Femur (tissue), 1 donor: ENCODE measurements around the gene UBL3.

Experiments used
- DNase-seq: peaks from one replicate; pipeline ENCODE4 v3.0.0-alpha.2; 2017

The UBL3 gene

GRCh38 chr13:29856426-29856825, 6.0 kb upstream of the UBL3 start:
- DNase-seq = no peak

- DNase-seq = no peak
These were observed 5.4 kb upstream of the UBL3 start for GRCh38 chr13:29855784-29856183.

DNA sequence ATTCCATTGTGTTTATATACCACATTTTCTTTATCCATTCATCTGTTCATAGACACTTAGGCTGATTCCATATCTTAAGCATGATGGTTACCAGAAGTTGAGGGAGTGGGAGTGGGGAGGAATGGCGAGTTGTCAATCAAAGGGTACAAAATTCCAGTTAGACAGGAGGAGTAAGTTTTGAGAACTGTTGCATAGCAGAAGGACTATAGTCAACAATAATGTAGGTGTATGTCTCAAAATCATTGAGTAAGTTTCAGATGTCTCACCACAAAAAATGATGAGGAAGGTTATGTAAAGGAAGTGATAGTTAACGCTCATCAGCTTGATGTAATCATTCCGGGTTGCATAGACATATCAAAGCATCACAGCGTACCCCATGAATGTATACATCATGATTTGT, 4.6 kb upstream of the UBL3 start:
- DNase-seq = no peak

DNA sequence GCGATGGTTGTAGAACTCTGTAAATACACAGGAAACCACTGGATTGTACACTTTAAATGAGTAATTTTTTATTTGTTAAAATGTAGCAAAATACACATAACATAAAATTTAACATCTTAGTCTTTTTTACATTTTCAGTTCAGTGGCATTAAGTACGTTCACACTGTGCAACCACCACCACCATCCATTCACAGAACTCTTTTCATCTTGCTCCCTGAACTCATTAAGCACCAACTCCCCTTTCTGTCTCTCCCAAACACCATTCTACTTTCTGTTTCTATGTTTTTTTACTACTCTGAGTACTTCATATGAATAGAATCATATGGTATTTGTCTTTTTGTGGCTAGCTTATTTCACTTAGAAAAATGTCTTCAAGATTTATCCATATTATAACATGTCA, 2.7 kb upstream of the UBL3 start:
- no peak for DNase-seq

- no peak for DNase-seq
These were observed 2.1 kb upstream of the UBL3 start for GRCh38 chr13:29852472-29853054.

- DNase-seq = peak; percentile 78
These were observed 645 bp downstream of the UBL3 start for GRCh38 chr13:29849731-29850212.

GRCh38 chr13:29849071-29849631, 1.3 kb downstream of the UBL3 start:
- DNase-seq = peak; percentile 40

DNA sequence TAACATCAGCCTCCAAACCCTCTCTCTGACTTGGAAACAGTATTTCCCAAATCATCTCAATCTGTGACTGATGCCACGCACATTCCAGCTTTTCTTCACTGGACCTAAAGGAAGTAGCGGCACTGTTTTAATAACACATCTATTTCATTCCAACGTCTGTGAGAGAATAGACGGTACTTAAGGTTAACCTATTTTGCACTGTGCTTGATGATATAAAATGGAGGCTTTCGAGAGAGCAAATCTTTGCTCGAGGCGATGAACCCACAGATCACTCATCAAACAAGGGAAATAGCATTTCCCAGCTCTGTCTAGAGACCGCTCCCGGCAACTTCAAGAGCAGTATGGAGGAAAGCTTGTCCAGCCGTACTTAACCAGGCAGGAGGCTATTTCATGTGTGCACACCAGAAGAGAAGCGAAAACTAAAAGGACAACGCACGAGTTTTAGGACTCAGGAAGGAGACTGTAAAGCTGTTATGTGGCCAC, 2.9 kb downstream of the UBL3 start:
- DNase-seq = peak; percentile 36

DNA sequence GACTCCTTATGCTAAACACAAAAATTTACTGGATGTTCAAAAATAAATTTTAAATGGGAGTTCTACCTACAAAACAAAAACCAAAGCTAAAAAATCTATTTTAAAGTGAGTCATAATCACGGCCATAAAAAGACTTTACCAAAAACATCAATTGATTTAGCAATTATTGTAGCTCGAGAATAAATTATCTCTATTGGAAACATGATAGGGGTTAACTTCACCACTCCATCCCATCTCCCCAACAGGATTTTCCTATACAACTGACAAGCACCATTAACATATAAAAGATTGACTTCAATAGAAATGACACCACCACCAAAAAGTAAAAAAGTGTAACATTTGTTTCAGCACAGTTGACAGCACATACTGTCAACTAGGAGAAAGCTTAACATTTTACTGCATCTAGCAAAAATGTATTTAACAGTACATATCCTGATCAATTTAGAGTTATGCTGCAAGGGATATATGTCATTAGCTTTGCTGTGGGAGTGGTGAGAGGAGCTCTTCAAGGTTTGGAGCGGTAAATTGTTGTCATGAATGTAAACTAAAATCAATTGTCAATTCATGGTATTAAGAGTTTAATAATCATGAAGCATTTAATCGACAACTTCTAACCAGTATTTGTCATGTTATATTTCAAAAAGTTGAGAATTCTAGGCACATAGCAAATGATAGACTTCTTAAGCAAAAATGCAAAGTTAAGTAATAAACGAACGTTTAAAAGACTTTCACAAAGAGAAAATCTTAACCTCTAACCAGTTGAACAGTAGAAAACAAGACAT, 3.8 kb downstream of the UBL3 start:
- no peak for DNase-seq

DNA sequence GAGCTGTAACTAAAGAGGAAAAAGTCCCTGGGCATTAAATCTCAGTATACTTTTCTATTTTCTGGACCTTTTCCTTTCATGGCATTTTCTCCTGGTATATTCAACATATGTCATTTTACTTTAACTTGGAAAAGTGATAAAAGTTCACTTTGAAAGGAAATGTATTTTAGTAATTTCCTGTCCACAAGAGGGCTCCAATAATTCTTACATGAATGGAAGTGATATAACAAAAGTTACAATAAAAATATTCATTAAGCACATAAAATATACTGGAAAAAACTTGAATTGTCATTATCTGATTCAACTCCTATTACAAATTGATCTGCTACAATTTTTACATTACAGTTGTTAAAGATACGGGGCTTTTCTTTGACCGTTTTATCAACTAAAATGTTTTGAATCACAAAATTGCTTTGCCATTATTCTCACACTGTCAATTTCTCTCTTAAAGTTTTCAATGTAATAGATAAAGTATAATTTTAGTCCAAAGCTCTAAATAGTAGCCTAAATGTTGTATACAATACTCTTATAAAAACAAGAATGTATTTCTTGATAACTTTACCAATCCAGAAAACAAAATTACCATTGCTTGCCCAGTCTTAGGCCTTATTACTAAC, 4.9 kb downstream of the UBL3 start:
- no peak for DNase-seq

DNA sequence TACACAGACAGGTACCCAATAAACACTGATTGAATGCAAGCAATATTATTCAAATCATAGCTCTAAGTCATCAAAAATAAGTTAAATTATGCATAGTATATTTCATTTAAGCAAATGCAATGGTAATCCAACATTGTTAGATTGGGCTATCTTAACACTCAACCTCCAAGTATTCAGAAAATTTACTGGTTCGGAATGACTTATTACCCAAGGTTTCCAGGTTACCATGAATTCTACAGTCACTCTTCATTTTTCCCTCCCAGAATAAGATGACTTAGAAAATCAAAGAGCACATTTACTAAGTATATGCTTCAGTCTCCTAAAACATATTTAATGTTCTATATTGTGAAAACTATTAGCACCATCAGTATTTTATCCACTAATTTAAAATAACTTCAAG, 6.0 kb downstream of the UBL3 start:
- no peak for DNase-seq

DNA sequence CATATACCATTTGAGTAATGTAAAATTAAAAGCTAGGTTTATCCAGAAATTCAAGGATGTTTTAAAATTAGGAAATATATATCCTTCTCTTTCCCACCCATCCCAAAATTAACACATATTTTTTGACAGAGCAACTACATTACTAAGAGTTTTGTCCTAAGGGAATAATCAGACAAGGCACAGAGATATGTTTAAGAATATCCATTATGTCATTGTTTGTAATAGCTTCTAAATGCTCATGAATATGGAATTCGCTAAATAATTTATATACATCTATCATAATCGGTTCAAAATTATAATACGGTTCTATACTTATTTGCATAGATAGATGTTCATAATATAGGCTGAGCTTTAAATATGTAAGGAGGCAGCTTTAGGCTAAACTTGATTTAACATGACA, 9.8 kb downstream of the UBL3 start:
- no peak for DNase-seq

DNA sequence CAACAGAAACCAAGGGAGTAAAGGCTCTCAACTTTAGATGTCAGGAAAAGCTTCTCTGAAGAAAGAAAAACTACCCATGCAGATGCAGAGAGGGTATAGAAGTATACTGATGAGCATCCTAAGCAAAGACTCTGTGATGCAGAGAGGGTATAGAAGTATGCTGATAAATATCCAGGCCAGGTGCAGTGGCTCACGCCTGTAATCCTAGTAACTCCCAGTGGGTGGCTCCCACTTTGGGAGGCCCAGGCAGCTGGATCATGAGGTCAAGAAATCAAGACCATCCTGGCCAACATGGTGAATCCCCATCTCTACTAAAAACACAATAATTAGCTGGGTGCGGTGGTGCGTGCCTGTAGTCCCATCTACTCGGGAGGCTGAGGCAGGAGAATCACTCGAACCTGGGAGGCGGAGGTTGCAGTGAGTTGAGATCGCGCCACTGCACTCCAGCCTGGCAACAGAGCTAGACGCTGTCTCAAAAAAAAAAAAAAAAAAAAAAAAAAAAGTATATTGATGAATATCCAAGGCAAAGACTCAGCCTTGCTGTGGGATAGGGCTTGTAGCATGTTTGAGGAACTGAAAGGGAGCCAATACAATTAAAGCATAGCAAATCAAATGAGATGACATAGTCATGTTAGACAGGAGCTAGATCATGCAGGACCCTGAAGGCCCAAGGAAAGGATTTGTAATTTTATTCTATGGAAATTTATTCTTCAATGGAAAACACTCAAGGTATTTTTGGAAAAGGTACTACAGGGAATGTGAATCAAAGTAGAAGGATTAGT, 14.9 kb downstream of the UBL3 start:
- no peak for DNase-seq

- no peak for DNase-seq
These were observed 17.6 kb downstream of the UBL3 start for GRCh38 chr13:29832761-29833298.

DNA sequence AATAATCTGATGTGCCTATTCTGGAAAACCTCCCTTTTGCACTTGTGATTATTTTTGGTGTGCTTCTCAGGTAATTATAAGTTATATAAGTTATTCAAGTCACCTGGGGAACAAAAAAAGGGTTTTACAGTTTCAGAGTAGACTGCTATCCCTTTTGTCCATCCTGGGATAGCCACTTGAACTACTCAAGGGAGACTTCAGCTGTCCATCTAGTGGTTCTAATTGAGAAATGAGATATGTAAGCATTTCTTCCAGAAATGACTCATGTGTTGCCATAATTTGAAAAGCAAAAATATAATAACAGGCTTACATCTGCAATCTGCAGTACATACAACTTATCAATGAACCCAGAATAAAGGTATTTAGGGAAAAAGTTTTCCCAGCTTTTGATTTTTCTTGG, 20.4 kb downstream of the UBL3 start:
- DNase-seq = no peak

GRCh38 chr13:29819143-29819542, 31.3 kb downstream of the UBL3 start:
- no peak for DNase-seq

GRCh38 chr13:29817604-29818378, 32.6 kb downstream of the UBL3 start:
- DNase-seq = no peak

- DNase-seq = no peak
These were observed 33.7 kb downstream of the UBL3 start for GRCh38 chr13:29816715-29817114.

GRCh38 chr13:29815336-29815735, 35.1 kb downstream of the UBL3 start:
- no peak for DNase-seq

GRCh38 chr13:29810898-29811297, 39.5 kb downstream of the UBL3 start:
- DNase-seq = no peak

- DNase-seq = no peak
These were observed 40.2 kb downstream of the UBL3 start for GRCh38 chr13:29810145-29810742.
